OCI-LY1 (cell line): Measurements from ENCODE around the gene ENTPD2.

ENCODE experiments used
- EZH2 ChIP-seq: fragments of 200-600 bp; sonication (generic), shearing (Covaris generic); IDR thresholded peaks from 2 replicates; pipeline ENCODE4 v1.8.0; 2017; ENCODE audit warnings: borderline replicate concordance, mixed run types, mild to moderate bottlenecking, antibody characterized with exemption, low read length, moderate library complexity, mixed read lengths
- TF ChIP-seq, protein P1 (sequence below): fragments of 200-600 bp; sonication (generic), shearing (Covaris generic); IDR thresholded peaks from 2 replicates; pipeline ENCODE4 v1.5.1; 2017; ENCODE audit warnings: mild to moderate bottlenecking, antibody characterized with exemption, low read length, moderate library complexity, mixed read lengths

DNA sequence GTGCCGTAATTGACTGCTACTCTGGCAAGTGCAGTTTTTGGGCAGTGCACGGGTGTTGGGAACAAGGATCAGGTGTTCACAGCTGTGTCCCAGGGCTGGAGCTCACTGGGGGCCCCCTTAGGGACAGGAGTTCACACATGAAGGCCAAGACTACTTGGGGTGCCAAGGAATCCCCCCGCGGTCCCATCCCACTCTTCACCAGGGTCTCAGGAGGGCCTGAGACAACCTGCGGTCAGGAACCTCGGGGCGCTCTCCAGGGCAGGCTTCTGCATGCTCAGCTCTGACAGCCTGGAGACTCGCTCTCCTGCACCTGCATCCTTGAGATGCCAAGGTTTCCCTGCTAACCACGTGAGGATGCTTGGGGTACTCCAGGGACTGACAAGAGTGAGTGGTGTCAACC, 30.7 kb upstream of the ENTPD2 start:
- TF ChIP-seq, protein P1, sequence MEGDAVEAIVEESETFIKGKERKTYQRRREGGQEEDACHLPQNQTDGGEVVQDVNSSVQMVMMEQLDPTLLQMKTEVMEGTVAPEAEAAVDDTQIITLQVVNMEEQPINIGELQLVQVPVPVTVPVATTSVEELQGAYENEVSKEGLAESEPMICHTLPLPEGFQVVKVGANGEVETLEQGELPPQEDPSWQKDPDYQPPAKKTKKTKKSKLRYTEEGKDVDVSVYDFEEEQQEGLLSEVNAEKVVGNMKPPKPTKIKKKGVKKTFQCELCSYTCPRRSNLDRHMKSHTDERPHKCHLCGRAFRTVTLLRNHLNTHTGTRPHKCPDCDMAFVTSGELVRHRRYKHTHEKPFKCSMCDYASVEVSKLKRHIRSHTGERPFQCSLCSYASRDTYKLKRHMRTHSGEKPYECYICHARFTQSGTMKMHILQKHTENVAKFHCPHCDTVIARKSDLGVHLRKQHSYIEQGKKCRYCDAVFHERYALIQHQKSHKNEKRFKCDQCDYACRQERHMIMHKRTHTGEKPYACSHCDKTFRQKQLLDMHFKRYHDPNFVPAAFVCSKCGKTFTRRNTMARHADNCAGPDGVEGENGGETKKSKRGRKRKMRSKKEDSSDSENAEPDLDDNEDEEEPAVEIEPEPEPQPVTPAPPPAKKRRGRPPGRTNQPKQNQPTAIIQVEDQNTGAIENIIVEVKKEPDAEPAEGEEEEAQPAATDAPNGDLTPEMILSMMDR, result no peak
- TF ChIP-seq EZH2, result no peak
